AG04449 (cell line): ENCODE results near the gene C19orf85.
"Not testable (repeated sequence)": the region's sequence is repeated elsewhere in the genome, so short reads cannot be mapped to it uniquely, and the experiment has no call there.

Experiments used
- CTCF ChIA-PET: fragments of 350-600 bp; formaldehyde crosslinking; extraction: SDS; loops from one replicate; lab custom pipeline; 2021; ENCODE audit warnings: antibody characterized with exemption; lab: Yijun Ruan, JAX
- POLR2A ChIA-PET: fragments of 400-600, 350-600 bp; formaldehyde crosslinking; extraction: SDS; loops from one replicate; lab custom pipeline; 2020; ENCODE audit warnings: antibody characterized with exemption, inconsistent platforms; lab: Yijun Ruan, JAX
- DNase-seq: peaks from one replicate; pipeline ENCODE4 v3.0.0-alpha.2; 2010; ENCODE audit warnings: low read depth, low spot score
- H3K4me3 ChIP-seq: 2 replicates; pipeline ENCODE4 v1.5.1; 2011; ENCODE audit warnings: low read depth, mild to moderate bottlenecking, control low read depth, low read length
- CTCF ChIP-seq: IDR thresholded peaks from one replicate; pipeline ENCODE4 v1.5.1; 2011; ENCODE audit warnings: mild to moderate bottlenecking, moderate library complexity, low read length, control low read depth, inconsistent platforms; ENCODE audit not compliant: insufficient read depth; ENCODE audit errors: missing control alignments

The C19orf85 gene

DNA sequence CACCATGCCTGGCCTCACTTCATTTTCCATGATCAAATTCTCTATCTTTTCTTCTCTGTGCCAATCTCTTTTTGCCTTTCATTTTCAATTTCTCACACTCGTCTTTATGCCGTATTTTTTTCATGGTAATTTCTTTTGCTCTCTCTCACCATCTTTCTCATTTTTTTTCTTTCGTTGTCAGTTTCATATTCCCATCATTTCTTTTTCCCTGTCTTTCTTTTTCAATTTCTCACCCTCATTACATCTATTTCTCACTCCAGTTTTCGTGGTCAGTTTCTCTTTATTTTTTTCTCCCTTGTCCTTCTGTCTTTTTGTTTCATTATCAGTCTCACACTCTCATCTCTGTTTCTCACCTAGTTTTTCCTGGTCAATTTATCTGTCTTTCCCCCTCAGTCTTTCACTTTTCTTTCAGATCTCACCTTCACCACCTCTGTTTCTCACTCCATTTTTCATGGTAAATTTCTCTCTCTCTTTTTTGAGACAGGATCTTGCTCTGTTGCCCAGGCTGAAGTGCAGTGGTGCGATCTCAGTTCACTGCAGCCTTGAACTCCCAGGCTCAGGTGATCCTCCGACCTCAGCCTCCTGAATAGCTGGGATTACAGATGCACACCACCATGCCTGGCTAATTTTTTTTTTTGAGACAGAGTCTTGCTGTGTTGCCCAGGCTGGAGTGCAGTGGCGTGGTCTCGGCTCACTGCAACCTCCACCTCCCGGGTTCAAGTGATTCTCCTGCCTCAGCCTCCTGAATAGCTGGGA lies 37.8 kb upstream of the C19orf85 start:
- H3K4me3 ChIP-seq: no peak overlapping the region
- ChIA-PET CTCF (interaction anchor here (1.0 to 13.0 kb wide), 5 partner anchors 9 to 103 kb away, joined by 3 to 241 read pairs (median 23); partner anchors contain the start of genes NAT14, SSC5D and ZNF865), POLR2A (no interaction called here)
- DNase-seq: no peak
- TF ChIP-seq CTCF: no peak

GRCh38 chr19:55500368-55500952 lies 35.9 kb upstream of the C19orf85 start:
- ChIA-PET CTCF (interaction anchor here (1.0 to 17.6 kb wide), 3 partner anchors 17 to 33 kb away, joined by 4 to 173 read pairs (median 23); no protein-coding TSS in a partner anchor), POLR2A (no interaction called here)
- DNase-seq: no peak
- H3K4me3 ChIP-seq: no peak overlapping the region
- TF ChIP-seq CTCF: no peak

- CTCF ChIA-PET: interaction anchor here (0.9 to 17.6 kb wide), 5 partner anchors 10 to 413 kb away, joined by 3 to 173 read pairs (median 3); no protein-coding TSS in a partner anchor
- no peak for DNase-seq
- no peak for TF ChIP-seq CTCF
- POLR2A ChIA-PET: interaction anchor here (1.5 kb wide), 1 partner anchor 10 kb away, joined by 3 read pairs; no protein-coding TSS in a partner anchor
- H3K4me3 ChIP-seq: no peak overlapping the region
Observed at GRCh38 chr19:55498246-55498840, 33.8 kb upstream of the C19orf85 start.

DNA sequence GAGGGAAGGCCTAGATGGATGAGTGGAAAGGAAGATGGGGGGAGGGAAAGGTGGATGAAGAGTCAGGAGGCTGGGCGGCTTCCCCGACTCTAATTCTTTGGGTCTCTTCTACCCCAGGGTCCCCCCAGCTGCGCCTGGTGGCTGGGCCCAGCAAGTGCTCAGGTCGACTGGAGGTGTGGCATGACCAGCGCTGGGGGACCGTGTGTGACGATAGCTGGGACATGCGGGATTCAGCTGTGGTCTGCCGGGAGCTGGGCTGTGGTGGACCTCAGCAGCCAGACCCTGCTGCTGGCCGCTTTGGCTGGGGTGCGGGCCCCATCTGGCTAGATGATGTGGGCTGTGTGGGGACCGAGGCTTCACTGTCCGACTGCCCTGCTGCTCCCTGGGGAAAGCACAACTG lies 33.2 kb upstream of the C19orf85 start:
- TF ChIP-seq CTCF: no peak
- POLR2A ChIA-PET: interaction anchor here (1.1 kb wide), 1 partner anchor 10 kb away, joined by 4 read pairs; the partner anchor contains the start of gene SSC5D
- H3K4me3 ChIP-seq: no peak overlapping the region
- no peak for DNase-seq
- CTCF ChIA-PET: interaction anchor here (0.9 to 17.6 kb wide), 5 partner anchors 10 to 109 kb away, joined by 3 to 173 read pairs (median 3); no protein-coding TSS in a partner anchor

DNA sequence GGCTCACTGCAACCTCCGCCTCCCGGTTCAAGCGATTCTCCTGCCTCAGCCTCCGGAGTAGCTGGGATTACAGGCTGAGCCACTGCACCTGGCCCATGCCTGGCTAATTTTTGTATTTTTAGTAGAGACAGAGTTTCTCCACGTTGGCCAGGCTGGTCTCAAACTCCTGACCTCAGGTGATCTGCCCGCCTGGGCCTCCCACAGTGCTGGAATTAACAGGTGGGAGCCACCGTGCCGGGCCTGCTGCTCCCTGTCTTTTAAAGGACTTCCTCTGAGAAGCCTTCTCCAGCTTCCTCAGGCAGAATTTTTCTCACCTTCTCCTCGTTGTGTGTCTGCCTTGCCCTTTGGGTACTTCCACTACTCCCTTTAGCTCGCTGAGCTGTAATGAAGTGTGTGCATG lies 32.3 kb upstream of the C19orf85 start:
- H3K4me3 ChIP-seq, DNase-seq: not testable (repeated sequence)
- POLR2A ChIA-PET: interaction anchor here (1.0 to 1.2 kb wide), 3 partner anchors 9 to 102 kb away, joined by 3 to 4 read pairs (median 4); partner anchors contain the start of genes FIZ1 and SSC5D
- CTCF ChIA-PET: interaction anchor here (1.0 to 17.6 kb wide), 4 partner anchors 7 to 136 kb away, joined by 3 to 173 read pairs (median 83); no protein-coding TSS in a partner anchor

- DNase-seq: no peak
- TF ChIP-seq CTCF: no peak
- no peak overlapping the region for H3K4me3 ChIP-seq
- ChIA-PET POLR2A (interaction anchor here (0.8 to 2.7 kb wide), 4 partner anchors 8 to 103 kb away, joined by 3 to 10 read pairs (median 4); partner anchors contain the start of genes FIZ1 and ZNF628), CTCF (interaction anchor here (1.0 to 17.6 kb wide), 4 partner anchors 8 to 137 kb away, joined by 3 to 173 read pairs (median 84); no protein-coding TSS in a partner anchor)
Observed at GRCh38 chr19:55495646-55496349, 31.2 kb upstream of the C19orf85 start.
